GM18508 (cell line): Measurements from ENCODE around the gene CDY2A.
"Not testable (repeated sequence)": the region's sequence is repeated elsewhere in the genome, so short reads cannot be mapped to it uniquely, and the experiment has no call there.

ENCODE experiments used
- ATAC-seq: cut with Tn5 transposase; IDR thresholded peaks from one replicate; pipeline ENCODE4 v1.9.1; 2021; ENCODE audit warnings: moderate number of reproducible peaks; ENCODE audit not compliant: insufficient read depth, unreplicated experiment

The CDY2A gene, protein sequence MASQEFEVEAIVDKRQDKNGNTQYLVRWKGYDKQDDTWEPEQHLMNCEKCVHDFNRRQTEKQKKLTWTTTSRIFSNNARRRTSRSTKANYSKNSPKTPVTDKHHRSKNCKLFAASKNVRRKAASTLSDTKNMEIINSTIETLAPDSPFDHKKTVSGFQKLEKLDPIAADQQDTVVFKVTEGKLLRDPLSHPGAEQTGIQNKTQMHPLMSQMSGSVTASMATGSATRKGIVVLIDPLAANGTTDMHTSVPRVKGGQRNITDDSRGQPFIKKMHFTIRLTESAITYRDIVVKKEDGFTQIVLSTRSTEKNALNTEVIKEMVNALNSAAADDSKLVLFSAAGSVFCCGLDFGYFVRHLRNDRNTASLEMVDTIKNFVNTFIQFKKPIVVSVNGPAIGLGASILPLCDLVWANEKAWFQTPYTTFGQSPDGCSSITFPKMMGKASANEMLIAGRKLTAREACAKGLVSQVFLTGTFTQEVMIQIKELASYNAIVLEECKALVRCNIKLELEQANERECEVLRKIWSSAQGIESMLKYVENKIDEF

DNA sequence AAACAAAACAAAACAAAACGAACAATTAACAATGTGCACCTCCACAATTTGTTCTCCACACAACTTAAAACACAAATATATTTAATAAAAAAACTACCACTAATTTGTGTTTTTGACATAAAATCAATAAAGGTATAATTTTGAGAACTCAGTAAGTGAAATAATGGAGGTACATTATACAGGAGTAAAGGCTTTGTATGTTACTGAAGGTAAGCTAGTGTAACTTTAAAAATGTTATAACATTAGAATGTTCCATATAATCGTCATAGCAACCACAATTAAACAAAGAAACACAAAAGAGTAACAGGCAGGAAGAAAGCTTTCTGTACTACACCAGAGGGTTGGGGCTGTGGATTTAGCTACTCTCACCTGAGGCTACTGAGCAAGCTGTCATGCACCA lies at the start of gene CDY2A:
Gene CDY2A (plus strand): TSS at position 301 of the 400 bp plus-strand sequence. CDS start 328 bp downstream, outside the sequence.
- ATAC-seq, result not testable (repeated sequence)

DNA sequence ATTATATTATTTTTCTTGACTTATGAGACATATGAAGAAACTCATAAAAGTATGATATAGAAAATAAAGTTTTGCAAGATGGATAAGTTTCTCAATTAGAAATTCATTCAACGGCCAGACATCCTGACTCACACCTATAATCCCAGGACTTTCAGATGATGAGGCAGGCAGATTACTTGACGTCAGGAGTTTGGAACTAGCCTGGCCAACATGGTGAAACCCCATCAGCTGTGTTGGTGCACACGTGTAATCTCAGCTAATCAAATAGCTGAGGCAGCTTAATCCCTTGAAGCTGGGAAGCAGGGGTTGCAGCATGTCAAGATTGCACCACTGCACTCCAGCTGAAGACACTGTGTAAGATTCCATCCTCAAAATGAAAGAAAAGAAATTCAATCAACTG lies 28.0 kb upstream of the CDY2A start:
- ATAC-seq, result not testable (repeated sequence)

DNA sequence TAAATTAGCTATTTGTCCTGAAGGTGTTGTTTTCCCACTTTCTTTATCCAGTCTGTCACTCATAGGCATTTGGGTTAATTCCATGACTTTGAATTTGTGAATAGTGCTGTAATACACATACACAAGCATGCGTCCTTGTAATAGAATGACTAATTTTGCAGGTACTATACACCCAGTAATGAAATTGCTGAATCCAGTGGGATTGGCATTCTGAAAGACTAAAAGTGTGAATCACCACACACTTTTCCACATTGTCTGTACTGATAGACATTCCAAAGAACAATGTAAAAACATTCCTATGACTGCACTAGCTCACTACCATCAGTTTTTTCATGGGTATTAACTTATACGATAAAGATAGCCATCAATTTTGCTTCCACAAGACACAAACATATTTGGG lies 27.3 kb upstream of the CDY2A start:
- not testable (repeated sequence) for ATAC-seq

DNA sequence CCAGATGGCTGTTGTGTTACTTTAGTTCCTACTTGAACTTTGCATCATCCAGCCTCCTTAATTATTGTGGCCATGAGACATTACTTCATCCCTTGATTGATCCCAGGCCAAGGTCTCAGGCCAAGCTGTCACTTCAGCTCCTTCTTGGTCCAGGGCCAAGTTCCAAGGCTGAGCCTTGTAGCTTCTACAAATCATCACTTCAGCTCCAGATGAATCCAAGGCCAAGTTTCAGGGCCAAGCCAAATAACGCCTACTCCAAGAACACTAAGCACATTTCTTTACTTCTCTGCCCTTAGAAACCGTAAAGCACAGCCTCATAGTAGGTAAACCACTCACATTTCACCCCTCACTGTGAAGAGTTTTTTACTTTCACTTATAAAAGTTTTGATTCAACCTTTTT lies 1.7 kb upstream of the CDY2A start:
- not testable (repeated sequence) for ATAC-seq

GRCh38 chrY:18028845-18029244 lies 3.3 kb downstream of the CDY2A start:
- not testable (repeated sequence) for ATAC-seq

DNA sequence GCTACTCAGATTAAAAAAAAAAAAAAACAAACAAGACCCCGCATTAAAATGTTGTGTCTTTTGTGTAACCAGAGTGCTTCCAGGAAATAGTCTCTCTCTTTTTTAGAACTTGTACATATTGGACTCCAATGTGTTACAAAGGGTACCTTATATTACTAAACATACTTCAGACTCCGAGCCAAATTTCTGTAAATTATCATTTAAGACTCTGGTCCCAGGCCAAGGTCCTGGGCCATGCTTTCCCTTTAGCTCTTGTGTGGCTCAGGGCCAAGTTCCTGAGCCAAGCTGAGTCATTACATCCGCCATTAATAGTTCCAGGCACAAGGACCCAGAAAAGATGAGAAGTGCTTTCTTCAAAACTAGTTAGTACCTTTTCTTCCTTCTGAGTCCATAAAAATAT lies 4.6 kb downstream of the CDY2A start:
- ATAC-seq, result not testable (repeated sequence)

GRCh38 chrY:18034100-18034814 lies 8.7 kb downstream of the CDY2A start:
- not testable (repeated sequence) for ATAC-seq

- not testable (repeated sequence) for ATAC-seq
These were observed 9.3 kb downstream of the CDY2A start for GRCh38 chrY:18034864-18035263.

DNA sequence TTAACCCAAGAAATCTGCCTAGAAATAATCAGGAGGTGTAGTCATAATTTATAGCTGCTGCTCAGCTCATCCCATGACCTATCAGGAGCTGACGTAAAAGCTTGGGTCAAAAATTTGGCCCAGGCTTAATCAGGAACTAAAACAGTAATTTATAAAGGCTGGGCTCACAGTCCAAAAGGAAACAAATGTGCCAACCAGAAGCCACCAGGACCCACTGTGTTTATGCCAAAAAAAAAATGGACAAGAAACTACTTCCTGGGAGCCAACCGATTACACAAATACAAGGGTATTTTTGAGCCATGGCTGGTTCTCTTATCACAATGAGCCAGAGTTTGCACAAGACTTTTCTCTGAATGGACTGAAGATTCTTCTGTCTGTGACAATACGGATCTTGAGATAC lies 19.4 kb downstream of the CDY2A start:
- not testable (repeated sequence) for ATAC-seq

- ATAC-seq, result not testable (repeated sequence)
These were observed 22.8 kb downstream of the CDY2A start for GRCh38 chrY:18048149-18049040.

GRCh38 chrY:18049061-18049460 lies 23.5 kb downstream of the CDY2A start:
- ATAC-seq, result not testable (repeated sequence)

DNA sequence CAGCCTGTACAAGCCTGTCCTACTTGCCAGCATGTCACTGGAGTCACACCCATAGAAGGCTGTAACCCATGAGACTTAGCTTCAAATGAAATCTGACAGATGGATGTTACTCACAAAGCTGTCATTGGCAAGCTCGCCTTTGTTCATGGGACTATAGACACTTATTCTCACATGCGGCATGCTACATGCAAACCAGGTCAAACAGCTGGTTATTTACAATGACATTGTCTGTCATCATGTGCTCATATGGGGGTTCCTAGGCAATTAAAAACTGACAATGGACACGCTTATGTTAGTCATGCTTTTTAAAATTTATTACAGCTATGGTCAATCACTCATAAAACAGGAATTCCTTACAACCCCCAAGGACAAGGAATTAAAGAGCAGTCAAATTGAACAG lies 30.9 kb downstream of the CDY2A start:
- not testable (repeated sequence) for ATAC-seq

GRCh38 chrY:18073464-18073863 lies 47.9 kb downstream of the CDY2A start:
- ATAC-seq, result not testable (repeated sequence)
